Measurements from ENCODE around the gene ZBTB48.

GRCh38 chr1:6581561-6582305 is 1.9 kb downstream of the ZBTB48 start:
- TF ChIP-seq CTCF (IDR thresholded peaks at IDR 0.05) (no peak), EZH2phosphoT487 (IDR thresholded peaks at IDR 0.05) (no peak), EZH2 (IDR thresholded peaks at IDR 0.05) (no peak)

Data from neural progenitor cell (in vitro differentiated cells).